ENCODE measurements around the gene PBX4.

DNA sequence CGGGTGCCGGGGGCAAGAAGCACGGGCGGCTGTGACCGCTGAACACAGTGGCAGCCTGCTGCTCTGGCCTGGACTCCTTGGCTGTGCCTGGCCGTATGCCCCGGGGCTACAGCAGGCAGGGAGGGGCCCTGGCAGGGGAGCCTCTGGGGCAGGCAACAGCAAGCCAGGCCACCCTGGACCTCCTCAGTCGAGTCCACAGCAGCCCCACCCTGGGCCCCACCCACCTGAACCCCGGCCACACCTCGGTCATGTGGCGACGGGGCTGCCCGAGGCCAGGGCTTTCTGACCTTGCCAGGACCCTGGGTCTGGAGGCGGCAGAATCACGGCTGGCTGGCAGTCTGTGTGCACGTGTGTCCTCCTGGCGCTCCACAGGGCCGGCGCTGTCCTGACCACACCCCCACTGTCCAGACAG, 71.7 kb downstream of the PBX4 start:
- TF ChIP-seq CTCF (IDR thresholded peaks at IDR 0.05) (no peak), EP300 (IDR thresholded peaks at IDR 0.05) (no peak)

All from gastroesophageal sphincter (tissue), 3 donors.